ENCODE results near the gene ADRB2.

DNA sequence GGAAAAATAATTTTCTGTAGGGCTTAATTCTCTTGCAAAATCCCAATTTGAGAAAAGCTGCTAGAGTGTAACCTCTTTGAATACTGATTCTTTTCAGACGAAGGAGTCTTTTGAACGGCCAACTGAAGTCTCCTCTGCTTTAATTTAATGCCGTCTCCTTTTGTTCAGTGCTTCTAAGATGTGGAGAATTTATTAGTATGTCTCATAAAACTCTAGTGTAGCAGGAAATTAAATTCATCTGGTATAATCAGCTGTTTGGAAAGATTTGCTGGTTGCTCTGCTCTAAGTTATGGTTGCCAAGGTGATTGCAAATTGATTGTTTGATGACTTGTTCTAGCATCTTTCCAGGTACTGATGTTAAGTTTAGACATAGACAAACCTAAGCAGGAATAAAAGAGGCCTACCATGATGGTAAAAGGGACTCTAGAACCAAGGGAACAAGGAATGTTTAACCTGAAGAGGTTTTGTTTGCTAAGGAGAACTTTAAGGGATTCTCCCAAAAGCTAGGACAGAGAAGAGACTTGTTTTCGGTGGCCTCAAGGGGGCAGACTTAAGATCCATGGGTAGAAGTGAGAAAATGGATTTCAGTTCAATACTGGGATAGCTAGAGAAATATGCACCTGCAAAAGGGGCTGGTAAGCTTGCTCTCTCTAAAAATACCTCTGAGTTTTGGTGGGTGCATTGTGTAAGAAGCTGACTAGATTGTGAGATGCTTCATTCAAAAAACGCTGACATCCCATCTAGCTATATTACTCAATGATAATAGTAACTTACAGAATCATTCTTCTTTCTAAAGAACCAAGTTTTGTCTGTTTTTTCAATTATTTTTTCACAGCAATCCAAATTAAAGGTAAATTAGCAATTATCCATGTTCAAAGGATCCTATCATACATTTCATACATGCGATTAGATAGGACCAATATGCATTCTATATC lies 5.7 kb upstream of the ADRB2 start:
- TF ChIP-seq, protein P1, sequence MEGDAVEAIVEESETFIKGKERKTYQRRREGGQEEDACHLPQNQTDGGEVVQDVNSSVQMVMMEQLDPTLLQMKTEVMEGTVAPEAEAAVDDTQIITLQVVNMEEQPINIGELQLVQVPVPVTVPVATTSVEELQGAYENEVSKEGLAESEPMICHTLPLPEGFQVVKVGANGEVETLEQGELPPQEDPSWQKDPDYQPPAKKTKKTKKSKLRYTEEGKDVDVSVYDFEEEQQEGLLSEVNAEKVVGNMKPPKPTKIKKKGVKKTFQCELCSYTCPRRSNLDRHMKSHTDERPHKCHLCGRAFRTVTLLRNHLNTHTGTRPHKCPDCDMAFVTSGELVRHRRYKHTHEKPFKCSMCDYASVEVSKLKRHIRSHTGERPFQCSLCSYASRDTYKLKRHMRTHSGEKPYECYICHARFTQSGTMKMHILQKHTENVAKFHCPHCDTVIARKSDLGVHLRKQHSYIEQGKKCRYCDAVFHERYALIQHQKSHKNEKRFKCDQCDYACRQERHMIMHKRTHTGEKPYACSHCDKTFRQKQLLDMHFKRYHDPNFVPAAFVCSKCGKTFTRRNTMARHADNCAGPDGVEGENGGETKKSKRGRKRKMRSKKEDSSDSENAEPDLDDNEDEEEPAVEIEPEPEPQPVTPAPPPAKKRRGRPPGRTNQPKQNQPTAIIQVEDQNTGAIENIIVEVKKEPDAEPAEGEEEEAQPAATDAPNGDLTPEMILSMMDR (conservative IDR thresholded peaks at IDR 0.05) = peak; percentile 69
- no peak for TF ChIP-seq EZH2 (IDR thresholded peaks at IDR 0.05; ENCODE audit: low read depth)
